ENCODE results near the gene HES4. TPM values are rescaled to one million over a fixed set of nuclear protein-coding genes. Genes with fewer than 3 reads are reported as not detected.

HES4 gene
- total and polyA plus RNA-seq, 10 of the 15 experiments (the other 5 are each of a cell fraction or from before 2014, with no cell fraction given): 0.44 to 1.7 (median 0.85) TPM; not detected in 5

GRCh38 chr1:1041092-1041523 lies 41.2 kb upstream of the HES4 start:
- FAIRE-seq (no peak), ATAC-seq (no peak), DNase-seq (ENCODE audit: low read depth, low spot score) (no peak)
- TF ChIP-seq BACH1 (IDR thresholded peaks at IDR 0.05; ENCODE audit: borderline replicate concordance) (no peak), SMARCA5 (IDR thresholded peaks at IDR 0.05) (peak; percentile 63), GATAD2B (conservative IDR thresholded peaks at IDR 0.05; ENCODE audit: low read depth) (peak; percentile 21; the same call in 1 of the 2 replicates), EED (IDR thresholded peaks at IDR 0.05; ENCODE audit: low read depth) (no peak)
- Histone ChIP-seq H3K9me3 (replicated peaks; ENCODE audit: control insufficient read depth, insufficient read depth, low read length) (no peaks in the 10 kb centered on the region), H4K20me1 (ENCODE audit: control insufficient read depth, insufficient read depth) (no peaks in the 10 kb centered on the region), H3K27me3 (replicated peaks in 1 of 2; ENCODE audit: control insufficient read depth in 2 of 2, insufficient read depth in 2 of 2, low read length in 1 of 2) (no peaks in the 10 kb centered on the region), H2AFZ (ENCODE audit: control insufficient read depth, low read depth, low read length) (no peak overlapping the region), H3K36me3 (ENCODE audit: control insufficient read depth in 2 of 2, insufficient read depth in 2 of 2, low read length in 1 of 2) (peaks cover 0 to 13% of the 10 kb centered on the region in 2 experiments; a peak in 3 of 4 replicates), H3K4me3 (no peak overlapping the region), H3K9ac (ENCODE audit: control insufficient read depth, insufficient read depth, low read length) (no peak overlapping the region), H3K4me2 (ENCODE audit: control insufficient read depth, insufficient read depth) (no peak overlapping the region), H3K27ac (ENCODE audit: control insufficient read depth, insufficient read depth) (no peak overlapping the region), H3K4me1 (ENCODE audit: control insufficient read depth, insufficient read depth, low read length) (peaks cover 28% of the 10 kb centered on the region), H3K79me2 (ENCODE audit: control insufficient read depth, insufficient read depth, low read length) (no peaks in the 10 kb centered on the region)
- ChIA-PET SMC1A (ENCODE audit: uncharacterized antibody, unreplicated experiment) (interaction anchor here (1.7 kb wide), 1 partner anchor 250 kb away, joined by 3 read pairs; no protein-coding TSS in a partner anchor), RAD21 (ENCODE audit: unreplicated experiment) (interaction anchor here (1.0 to 3.5 kb wide), 5 partner anchors 9 to 58 kb away, joined by 3 to 26 read pairs (median 5); no protein-coding TSS in a partner anchor), POLR2A (interaction anchor here (0.5 to 2.4 kb wide), 3 partner anchors 10 to 39 kb away, joined by 3 to 9 read pairs (median 9); no protein-coding TSS in a partner anchor), CTCF (interaction anchor here (1.3 to 3.3 kb wide), 4 partner anchors 19 to 26 kb away, joined by 3 to 29 read pairs (median 8); no protein-coding TSS in a partner anchor)
- no TSS peak for BruUV-seq (replicated peaks)
- intact Hi-C loops (cut with micrococcal nuclease; ENCODE audit: unreplicated experiment): no loop called here
- in situ Hi-C loops (cut with MboI): no loop called here
- 89% methylated on average over 48 of the region's 60 CpGs for whole genome bisulfite sequencing (ENCODE audit: insufficient coverage, insufficient replicate concordance, low lambda C conversion rate, missing lambda C conversion rate)

All from GM12878 (cell line).